ENCODE measurements around the gene ACTN4. TPM values are rescaled to one million over a fixed set of nuclear protein-coding genes. Genes with fewer than 3 reads are reported as not detected.

Gene ACTN4
- total RNA-seq, 2 experiments from 2014 or later, result 236 to 252 TPM

DNA sequence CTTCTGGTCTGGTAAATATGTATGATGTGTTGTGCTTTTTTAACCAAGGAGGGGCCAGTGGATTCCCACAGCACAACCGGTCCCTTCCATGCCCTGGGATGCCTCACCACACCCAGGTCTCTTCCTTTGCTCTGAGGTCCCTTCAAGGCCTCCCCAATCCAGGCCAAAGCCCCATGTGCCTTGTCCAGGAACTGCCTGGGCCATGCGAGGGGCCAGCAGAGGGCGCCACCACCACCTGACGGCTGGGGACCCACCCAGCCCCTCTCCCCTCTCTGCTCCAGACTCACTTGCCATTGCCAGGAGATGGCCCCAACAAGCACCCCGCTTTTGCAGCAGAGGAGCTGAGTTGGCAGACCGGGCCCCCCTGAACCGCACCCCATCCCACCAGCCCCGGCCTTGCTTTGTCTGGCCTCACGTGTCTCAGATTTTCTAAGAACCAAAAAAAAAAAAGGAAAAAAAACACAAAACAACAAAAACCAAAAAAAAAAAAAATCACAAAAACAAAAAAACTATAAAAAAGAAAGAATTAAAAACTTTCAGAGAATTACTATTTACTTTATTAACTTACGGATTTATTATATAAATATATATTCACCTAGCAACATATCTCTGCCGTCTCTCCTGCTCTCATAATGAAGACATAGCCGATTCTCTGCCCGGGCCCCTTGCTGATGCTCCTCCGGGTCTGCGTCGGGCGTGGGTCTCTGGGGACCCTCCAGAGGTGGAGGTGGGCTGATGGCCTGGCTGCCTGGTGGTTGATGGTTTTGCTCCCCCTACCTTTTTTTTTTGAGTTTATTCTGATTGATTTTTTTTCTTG, 82.4 kb downstream of the ACTN4 start:
- POLR2A ChIA-PET, result no interaction called here
- Mint-ChIP-seq H3K27ac (peak overlapping the region; percentile 11), H3K36me3 (peaks cover 10% of the 10 kb centered on the region), H3K9me3 (no peaks in the 10 kb centered on the region), H3K27me3 (no peaks in the 10 kb centered on the region), H3K4me3 (no peak overlapping the region), H3K4me1 (peaks cover 16% of the 10 kb centered on the region)
- DNase-seq (peak; percentile 84), ATAC-seq (ENCODE audit: low read depth) (peak; percentile 66)

DNA sequence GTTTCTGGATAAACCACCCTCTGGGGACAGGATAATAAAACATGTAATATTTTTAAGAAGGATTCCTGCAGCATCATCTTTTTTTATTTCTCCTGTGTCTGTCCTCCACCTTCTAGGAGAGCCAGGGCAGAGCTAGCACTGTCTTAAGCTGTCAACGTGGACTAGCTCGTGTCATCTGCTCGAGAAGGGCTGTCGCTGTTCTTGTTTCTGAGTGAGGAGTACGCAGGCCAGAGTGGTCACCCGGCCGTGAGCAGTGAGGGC, 83.0 kb downstream of the ACTN4 start:
- ATAC-seq (ENCODE audit: low read depth), result no peak
- no peaks in the 10 kb centered on the region for H3K9me3 Mint-ChIP-seq
- H3K4me1 Mint-ChIP-seq, result peaks cover 17% of the 10 kb centered on the region
- H3K27me3 Mint-ChIP-seq, result no peaks in the 10 kb centered on the region
- POLR2A ChIA-PET, result no interaction called here
- peaks cover 10% of the 10 kb centered on the region for H3K36me3 Mint-ChIP-seq
- H3K27ac Mint-ChIP-seq, result no peak overlapping the region
- H3K4me3 Mint-ChIP-seq, result no peak overlapping the region
- no peak for DNase-seq

DNA sequence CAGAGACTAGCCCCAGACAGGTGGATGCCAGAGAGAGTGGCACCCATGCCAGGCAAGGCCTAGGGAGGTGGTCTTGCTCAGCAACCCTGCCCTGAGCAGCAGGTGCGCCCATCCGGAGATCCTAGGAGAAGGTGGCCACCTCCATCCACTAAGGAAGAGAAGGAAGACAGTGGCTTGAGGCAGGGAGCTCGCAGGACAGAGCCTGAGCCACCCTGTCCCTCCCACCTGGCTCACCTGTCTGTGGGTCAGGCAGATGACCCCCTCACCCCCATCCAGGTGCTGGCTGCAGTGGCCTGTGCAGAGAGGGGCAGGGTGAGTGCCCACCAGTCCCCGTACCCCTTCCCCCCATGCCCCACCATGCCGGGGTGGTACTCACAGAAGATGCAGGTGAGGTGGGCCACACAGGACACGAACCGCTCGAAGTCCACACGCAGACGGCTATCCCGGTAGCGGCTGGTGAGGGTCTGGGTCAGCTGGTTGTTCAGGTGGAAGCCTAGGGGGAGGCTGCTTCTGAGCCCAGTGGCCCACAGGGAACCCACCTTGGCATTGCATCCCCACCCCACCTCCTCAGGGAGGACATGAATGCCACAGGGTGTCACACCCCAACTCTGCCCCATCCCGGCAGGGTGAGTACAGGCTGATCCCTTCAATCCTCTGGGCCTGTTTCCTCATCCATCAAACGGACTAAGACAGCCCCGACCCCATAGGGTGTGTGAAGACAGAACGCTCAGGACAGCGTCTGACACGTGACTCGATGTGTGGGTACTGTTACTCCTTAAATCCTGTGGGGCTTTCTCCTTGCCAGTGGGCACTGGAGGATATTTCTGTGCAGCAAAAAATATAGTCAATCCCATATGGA, 83.5 kb downstream of the ACTN4 start:
- no peak overlapping the region for H3K4me3 Mint-ChIP-seq

DNA sequence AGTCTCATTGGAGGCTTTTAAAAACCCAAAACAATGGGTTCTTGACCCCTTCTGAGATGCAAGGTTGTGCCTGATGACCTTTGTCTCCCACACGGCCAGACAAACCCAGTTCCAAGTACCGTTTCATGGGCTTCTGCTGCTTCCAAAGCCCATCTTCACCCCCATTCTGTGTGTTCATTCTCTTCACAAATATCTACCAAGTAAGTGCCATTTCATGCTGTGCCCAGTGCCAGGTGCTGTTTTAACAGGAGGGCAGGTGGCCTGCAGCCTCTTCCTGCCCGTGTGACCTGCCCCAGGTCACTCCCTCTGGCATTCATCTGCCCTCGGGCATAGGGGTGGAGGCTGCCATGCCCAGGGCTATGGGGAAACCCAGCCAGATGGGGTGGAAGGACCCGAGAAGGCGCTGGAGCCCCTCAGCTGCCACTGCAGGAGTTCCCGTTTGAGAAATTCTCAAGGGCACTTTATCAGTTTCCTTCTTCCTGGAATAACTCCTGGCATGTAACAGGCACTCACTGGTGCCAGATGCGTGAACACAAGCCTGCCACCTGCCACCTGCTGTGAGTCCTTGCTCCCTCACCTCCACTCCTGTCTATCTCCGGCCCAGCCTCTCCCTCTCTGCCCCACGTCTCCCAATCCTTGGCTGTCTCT, 84.3 kb downstream of the ACTN4 start:
- Mint-ChIP-seq H3K36me3 (peaks cover 10% of the 10 kb centered on the region), H3K27ac (peak overlapping the region; percentile 43), H3K9me3 (no peaks in the 10 kb centered on the region), H3K4me3 (no peak overlapping the region), H3K4me1 (peaks cover 21% of the 10 kb centered on the region), H3K27me3 (no peaks in the 10 kb centered on the region)
- DNase-seq (no peak), ATAC-seq (ENCODE audit: low read depth) (no peak)
- POLR2A ChIA-PET, result no interaction called here

More for the DNA sequence above, 83.5 kb downstream of the ACTN4 start:
- H3K27me3 Mint-ChIP-seq, result no peaks in the 10 kb centered on the region
- peaks cover 10% of the 10 kb centered on the region for H3K36me3 Mint-ChIP-seq
- peaks cover 17% of the 10 kb centered on the region for H3K4me1 Mint-ChIP-seq
- H3K27ac Mint-ChIP-seq, result no peak overlapping the region
- no peaks in the 10 kb centered on the region for H3K9me3 Mint-ChIP-seq
- ATAC-seq (ENCODE audit: low read depth) (no peak), DNase-seq (no peak)
- POLR2A ChIA-PET, result no interaction called here

DNA sequence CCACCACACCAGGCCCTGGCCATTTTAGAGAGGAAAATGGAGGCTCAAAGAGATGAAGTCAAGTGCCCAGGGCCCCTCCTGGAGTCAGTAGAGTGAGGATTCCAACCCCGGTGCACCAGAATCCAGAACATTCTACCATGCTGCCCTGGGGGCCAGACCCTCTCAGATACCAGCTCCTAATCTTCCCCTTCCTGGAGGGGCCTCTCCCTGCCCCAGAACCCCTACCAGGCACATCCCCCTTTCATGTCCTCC, 85.7 kb downstream of the ACTN4 start:
- no peaks in the 10 kb centered on the region for H3K27me3 Mint-ChIP-seq
- H3K4me1 Mint-ChIP-seq, result peaks cover 24% of the 10 kb centered on the region
- peak overlapping the region; percentile 90 for H3K27ac Mint-ChIP-seq
- ATAC-seq (ENCODE audit: low read depth), result no peak
- no peaks in the 10 kb centered on the region for H3K9me3 Mint-ChIP-seq
- no peak overlapping the region for H3K4me3 Mint-ChIP-seq
- POLR2A ChIA-PET, result interaction anchor here (0.7 to 1.2 kb wide), 4 partner anchors 116 to 198 kb away, joined by 3 to 9 read pairs (median 4); no protein-coding TSS in a partner anchor
- H3K36me3 Mint-ChIP-seq, result peaks cover 10% of the 10 kb centered on the region
- DNase-seq, result no peak

DNA sequence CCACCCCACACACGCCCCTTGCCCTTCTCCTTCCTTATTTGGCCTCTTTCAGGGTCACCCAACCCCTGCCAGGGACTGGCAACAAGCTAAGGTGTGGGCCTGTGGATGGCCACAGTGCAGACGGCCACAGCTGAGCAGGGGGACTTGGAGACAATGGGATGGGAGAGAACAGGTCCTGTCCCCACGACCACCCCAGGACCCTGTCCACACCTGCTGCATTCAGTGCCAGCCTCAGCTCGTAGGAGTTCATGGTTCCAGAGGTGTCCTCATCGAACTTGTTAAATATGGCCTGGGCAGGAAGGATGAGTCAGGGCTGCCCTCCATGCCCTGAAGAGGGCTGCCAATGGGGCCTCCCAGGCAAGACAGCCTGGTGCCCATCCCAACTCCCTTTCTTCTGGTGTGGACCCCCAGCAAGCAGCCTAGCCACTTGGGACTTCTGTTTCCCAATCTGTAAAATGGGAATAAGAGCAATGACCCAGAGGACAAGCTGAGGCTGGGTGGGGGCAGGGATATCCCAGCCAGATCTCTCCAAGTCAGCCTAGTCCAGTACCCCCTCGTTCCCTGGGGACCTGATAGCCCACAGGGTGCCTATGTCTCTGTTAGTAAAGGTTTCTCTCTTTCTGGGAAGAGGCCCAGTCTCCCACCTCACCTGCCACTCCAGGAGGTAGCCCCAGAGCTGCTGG, 86.2 kb downstream of the ACTN4 start:
- Mint-ChIP-seq H3K27ac (peak overlapping the region; percentile 90), H3K9me3 (no peaks in the 10 kb centered on the region), H3K4me3 (peak overlapping the region; percentile 88), H3K4me1 (peaks cover 25% of the 10 kb centered on the region), H3K27me3 (no peaks in the 10 kb centered on the region), H3K36me3 (peaks cover 11% of the 10 kb centered on the region)
- POLR2A ChIA-PET, result interaction anchor here (0.7 to 1.9 kb wide), 12 partner anchors 9 to 198 kb away, joined by 3 to 11 read pairs (median 6); partner anchors contain the start of genes ECH1, EIF3K, MRPS12 and SARS2
- ATAC-seq (ENCODE audit: low read depth) (no peak), DNase-seq (no peak)

DNA sequence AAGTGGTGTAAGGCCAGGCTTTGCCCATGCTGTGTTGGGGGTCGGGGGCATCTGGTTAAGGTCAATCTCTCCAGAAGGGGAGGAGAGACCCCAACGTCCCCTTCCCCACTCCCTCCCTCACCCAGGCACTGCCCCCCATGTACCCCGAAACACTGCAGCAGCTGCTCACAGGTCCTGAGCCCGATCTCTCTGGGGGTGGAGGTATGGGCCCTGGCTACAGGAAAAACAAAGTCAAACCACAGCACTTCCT, 86.7 kb downstream of the ACTN4 start:
- peaks cover 11% of the 10 kb centered on the region for H3K36me3 Mint-ChIP-seq
- H3K4me3 Mint-ChIP-seq, result peak overlapping the region; percentile 88
- POLR2A ChIA-PET, result interaction anchor here (0.8 to 1.9 kb wide), 11 partner anchors 10 to 196 kb away, joined by 3 to 11 read pairs (median 7); partner anchors contain the start of genes ECH1, EIF3K, MRPS12 and SARS2
- no peak for DNase-seq
- ATAC-seq (ENCODE audit: low read depth), result no peak
- peaks cover 25% of the 10 kb centered on the region for H3K4me1 Mint-ChIP-seq
- no peaks in the 10 kb centered on the region for H3K9me3 Mint-ChIP-seq
- peak overlapping the region; percentile 90 for H3K27ac Mint-ChIP-seq
- H3K27me3 Mint-ChIP-seq, result no peaks in the 10 kb centered on the region

DNA sequence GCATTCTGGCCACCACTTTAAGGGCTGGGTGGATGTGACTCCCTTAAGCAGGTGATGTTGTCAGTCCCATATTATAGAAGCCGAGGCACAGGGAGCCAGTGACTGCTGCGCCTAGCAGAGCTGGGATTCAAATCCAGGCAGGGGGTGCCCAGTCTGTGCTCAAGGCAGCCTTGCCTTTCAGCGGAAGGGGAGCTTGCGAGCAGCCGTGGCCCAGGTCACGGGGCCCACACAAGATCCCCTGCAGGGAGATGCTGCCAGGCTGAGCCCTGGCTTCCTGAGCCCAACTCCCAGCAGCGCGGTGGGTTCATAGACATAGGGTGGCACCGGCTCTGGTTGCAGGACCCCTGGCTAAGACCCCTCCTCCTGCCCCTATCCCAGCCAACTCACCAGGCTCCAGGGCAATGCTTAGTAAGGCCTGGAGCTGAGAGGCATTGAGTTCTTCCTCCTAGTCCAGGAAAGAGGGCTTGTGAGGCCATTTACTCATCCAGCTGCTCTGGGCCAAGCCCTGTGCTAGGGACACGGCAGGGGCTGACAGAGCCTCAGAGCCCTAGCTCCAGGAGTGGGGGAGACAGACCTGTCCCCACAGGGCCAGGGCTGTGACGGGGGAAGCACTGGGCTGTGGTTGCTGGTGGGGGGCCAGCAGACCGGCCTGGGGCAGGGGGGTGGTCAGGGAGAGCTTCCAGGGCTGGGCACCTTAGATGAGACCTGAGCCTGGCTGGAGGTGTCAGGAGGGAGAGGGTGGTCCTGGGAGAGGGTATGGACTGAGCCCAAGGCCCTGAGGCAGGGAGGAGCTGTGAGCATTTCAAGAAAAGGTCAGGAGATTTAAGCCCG, 87.2 kb downstream of the ACTN4 start:
- DNase-seq (peak; percentile 68), ATAC-seq (ENCODE audit: low read depth) (peak; percentile 53)
- peak overlapping the region; percentile 90 for H3K27ac Mint-ChIP-seq
- H3K9me3 Mint-ChIP-seq, result no peaks in the 10 kb centered on the region
- H3K4me3 Mint-ChIP-seq, result peak overlapping the region; percentile 88
- H3K27me3 Mint-ChIP-seq, result no peaks in the 10 kb centered on the region
- peaks cover 9% of the 10 kb centered on the region for H3K36me3 Mint-ChIP-seq
- POLR2A ChIA-PET, result interaction anchor here (0.7 to 1.9 kb wide), 16 partner anchors 10 to 332 kb away, joined by 3 to 11 read pairs (median 4); partner anchors contain the start of genes ACTN4, ECH1, EIF3K and FAM98C
- H3K4me1 Mint-ChIP-seq, result peaks cover 26% of the 10 kb centered on the region

DNA sequence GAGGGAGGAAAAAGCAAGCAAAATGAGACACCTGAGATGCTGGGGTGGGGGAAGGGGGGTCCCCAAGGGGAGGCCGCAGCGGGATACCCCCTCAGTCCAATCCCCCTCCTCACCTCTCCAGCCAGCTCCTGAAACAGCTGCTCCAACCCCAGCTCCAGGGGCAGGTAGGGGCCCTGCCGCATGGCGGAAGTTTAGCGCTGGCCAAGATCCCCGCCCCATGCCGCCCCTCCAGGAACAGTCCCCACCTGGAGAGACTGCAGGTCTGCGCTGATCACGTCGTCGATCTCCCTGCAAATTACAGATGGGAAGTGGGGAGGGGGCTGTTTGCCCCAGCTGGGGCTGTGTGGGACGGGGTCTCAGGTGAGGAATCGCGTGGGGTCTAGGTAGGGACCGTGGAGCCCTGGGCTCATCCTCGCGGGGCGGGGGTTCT, 87.8 kb downstream of the ACTN4 start:
- H3K4me3 Mint-ChIP-seq, result peak overlapping the region; percentile 88
- peak; percentile 75 for DNase-seq
- H3K27ac Mint-ChIP-seq, result peak overlapping the region; percentile 90
- no peaks in the 10 kb centered on the region for H3K9me3 Mint-ChIP-seq
- peaks cover 8% of the 10 kb centered on the region for H3K36me3 Mint-ChIP-seq
- no peaks in the 10 kb centered on the region for H3K27me3 Mint-ChIP-seq
- POLR2A ChIA-PET, result interaction anchor here (0.7 to 1.9 kb wide), 12 partner anchors 11 to 332 kb away, joined by 3 to 11 read pairs (median 7); partner anchors contain the start of genes ACTN4, EIF3K, FAM98C and MRPS12
- peak; percentile 32 for ATAC-seq (ENCODE audit: low read depth)
- peaks cover 25% of the 10 kb centered on the region for H3K4me1 Mint-ChIP-seq

DNA sequence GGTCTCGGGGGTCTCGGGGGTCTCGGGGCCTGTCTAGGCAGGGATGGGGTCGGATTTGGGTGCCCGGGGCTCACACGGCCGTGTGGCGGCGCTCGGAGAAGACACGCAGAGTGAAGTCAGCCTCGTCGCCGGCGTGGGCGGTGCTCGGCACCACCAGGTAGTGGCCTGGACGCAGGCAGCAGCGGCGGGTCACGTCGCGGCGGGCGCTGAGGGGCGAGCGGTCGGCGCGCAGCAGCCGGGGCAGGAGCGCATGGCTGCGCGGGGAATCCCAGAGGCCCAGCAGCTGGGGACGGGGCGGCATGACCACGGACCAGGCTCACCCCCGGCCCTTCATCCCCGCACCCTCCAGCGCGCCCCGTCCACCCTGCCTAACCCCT, 88.6 kb downstream of the ACTN4 start:
- peak overlapping the region; percentile 80 for H3K27ac Mint-ChIP-seq
- H3K4me1 Mint-ChIP-seq, result peaks cover 25% of the 10 kb centered on the region
- ATAC-seq (ENCODE audit: low read depth), result peak; percentile 39
- H3K36me3 Mint-ChIP-seq, result peaks cover 5% of the 10 kb centered on the region
- no peaks in the 10 kb centered on the region for H3K27me3 Mint-ChIP-seq
- peak overlapping the region; percentile 83 for H3K4me3 Mint-ChIP-seq
- H3K9me3 Mint-ChIP-seq, result no peaks in the 10 kb centered on the region
- POLR2A ChIA-PET, result interaction anchor here (0.5 kb wide), 1 partner anchor 73 kb away, joined by 3 read pairs; no protein-coding TSS in a partner anchor
- DNase-seq, result peak; percentile 80

DNA sequence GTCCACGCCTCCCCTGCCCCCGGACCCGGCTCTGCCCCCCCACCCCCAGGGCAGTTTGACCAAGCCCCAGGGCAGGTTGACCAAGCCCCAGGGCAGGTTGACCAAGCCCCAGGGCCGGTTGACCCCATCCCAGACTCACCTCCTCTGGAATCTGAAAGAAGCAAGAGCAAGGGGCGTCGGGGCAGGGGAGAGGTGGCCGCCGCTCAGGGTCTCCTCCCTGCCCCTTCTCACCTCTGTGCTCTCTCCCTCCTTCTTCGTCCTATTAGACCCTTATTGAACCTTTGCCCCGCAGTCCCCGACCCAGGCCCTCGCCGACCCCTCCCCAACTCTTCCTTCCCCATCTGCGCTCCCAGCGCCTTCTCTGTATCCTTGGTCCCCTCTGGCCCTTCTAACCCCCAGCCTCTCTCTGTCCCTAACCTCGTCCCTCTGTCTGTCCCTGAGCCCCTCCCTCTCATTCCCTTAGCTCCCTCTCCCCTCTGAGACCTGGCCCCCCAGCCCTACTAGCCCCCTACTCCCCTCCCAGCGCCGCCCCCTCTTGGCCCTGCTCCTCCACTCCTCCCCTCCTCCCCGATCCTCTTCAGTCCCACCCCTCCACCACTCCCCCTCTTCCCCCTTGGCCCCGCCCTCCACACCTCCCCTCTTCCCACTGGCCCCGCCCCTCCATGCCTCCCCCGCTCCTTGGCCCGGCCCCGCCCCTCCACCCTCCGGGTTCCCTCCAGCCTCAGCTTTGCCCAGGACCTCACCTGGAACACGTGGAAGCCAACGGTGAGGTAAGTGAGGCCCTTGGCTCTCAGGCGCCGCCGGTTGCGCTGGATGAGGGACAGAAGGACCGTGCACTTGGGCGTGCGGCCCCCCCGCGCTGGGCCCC, 89.2 kb downstream of the ACTN4 start:
- H3K27ac Mint-ChIP-seq, result peak overlapping the region; percentile 80
- H3K4me1 Mint-ChIP-seq, result peaks cover 25% of the 10 kb centered on the region
- H3K4me3 Mint-ChIP-seq, result peak overlapping the region; percentile 83
- no peaks in the 10 kb centered on the region for H3K27me3 Mint-ChIP-seq
- H3K36me3 Mint-ChIP-seq, result peaks cover 5% of the 10 kb centered on the region
- DNase-seq, result peak; percentile 75
- no peak for ATAC-seq (ENCODE audit: low read depth)
- POLR2A ChIA-PET, result interaction anchor here (0.8 kb wide), 1 partner anchor 106 kb away, joined by 3 read pairs; no protein-coding TSS in a partner anchor
- H3K9me3 Mint-ChIP-seq, result no peaks in the 10 kb centered on the region
